ENCODE results near the gene NRG2.

The NRG2 gene

GRCh38 chr5:139971202-139971725 is 71.8 kb downstream of the NRG2 start:
- no peak for DNase-seq (ENCODE audit: low read depth)
- TF ChIP-seq MYC (IDR thresholded peaks at IDR 0.05; ENCODE audit: low read depth, low read length) (no peak), POLR2A (IDR thresholded peaks at IDR 0.05; ENCODE audit: extremely low read depth, insufficient read length) (no peak)
- TF ChIP-seq, protein P1, sequence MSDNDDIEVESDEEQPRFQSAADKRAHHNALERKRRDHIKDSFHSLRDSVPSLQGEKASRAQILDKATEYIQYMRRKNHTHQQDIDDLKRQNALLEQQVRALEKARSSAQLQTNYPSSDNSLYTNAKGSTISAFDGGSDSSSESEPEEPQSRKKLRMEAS (IDR thresholded peaks at IDR 0.05; ENCODE audit: low read depth, low read length), result no peak
- TF ChIP-seq, protein P2, sequence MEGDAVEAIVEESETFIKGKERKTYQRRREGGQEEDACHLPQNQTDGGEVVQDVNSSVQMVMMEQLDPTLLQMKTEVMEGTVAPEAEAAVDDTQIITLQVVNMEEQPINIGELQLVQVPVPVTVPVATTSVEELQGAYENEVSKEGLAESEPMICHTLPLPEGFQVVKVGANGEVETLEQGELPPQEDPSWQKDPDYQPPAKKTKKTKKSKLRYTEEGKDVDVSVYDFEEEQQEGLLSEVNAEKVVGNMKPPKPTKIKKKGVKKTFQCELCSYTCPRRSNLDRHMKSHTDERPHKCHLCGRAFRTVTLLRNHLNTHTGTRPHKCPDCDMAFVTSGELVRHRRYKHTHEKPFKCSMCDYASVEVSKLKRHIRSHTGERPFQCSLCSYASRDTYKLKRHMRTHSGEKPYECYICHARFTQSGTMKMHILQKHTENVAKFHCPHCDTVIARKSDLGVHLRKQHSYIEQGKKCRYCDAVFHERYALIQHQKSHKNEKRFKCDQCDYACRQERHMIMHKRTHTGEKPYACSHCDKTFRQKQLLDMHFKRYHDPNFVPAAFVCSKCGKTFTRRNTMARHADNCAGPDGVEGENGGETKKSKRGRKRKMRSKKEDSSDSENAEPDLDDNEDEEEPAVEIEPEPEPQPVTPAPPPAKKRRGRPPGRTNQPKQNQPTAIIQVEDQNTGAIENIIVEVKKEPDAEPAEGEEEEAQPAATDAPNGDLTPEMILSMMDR (IDR thresholded peaks at IDR 0.05; ENCODE audit: low read depth, low read length), result no peak
- H3K4me3 ChIP-seq (ENCODE audit: low read depth, low read length), result no peak overlapping the region

- TF ChIP-seq POLR2A (IDR thresholded peaks at IDR 0.05; ENCODE audit: extremely low read depth, insufficient read length) (no peak), MYC (IDR thresholded peaks at IDR 0.05; ENCODE audit: low read depth, low read length) (no peak)
- TF ChIP-seq, protein P2 (IDR thresholded peaks at IDR 0.05; ENCODE audit: low read depth, low read length), result no peak
- TF ChIP-seq, protein P1 (IDR thresholded peaks at IDR 0.05; ENCODE audit: low read depth, low read length), result no peak
- H3K4me3 ChIP-seq (ENCODE audit: low read depth, low read length), result no peak overlapping the region
- no peak for DNase-seq (ENCODE audit: low read depth)
These were observed 73.8 kb downstream of the NRG2 start for GRCh38 chr5:139969318-139969717.

- DNase-seq (ENCODE audit: low read depth), result peak; percentile 77
- TF ChIP-seq, protein P1 (IDR thresholded peaks at IDR 0.05; ENCODE audit: low read depth, low read length), result peak; percentile 71; the same call in 1 of the 2 replicates
- peak; percentile 65; the same call in 1 of the 2 replicates for TF ChIP-seq MYC (IDR thresholded peaks at IDR 0.05; ENCODE audit: low read depth, low read length)
- TF ChIP-seq, protein P2 (IDR thresholded peaks at IDR 0.05; ENCODE audit: low read depth, low read length), result peak; percentile 97
- no peak for TF ChIP-seq POLR2A (IDR thresholded peaks at IDR 0.05; ENCODE audit: extremely low read depth, insufficient read length)
These were observed 74.4 kb downstream of the NRG2 start for GRCh38 chr5:139968547-139969261.

GRCh38 chr5:139967353-139967752 is 75.7 kb downstream of the NRG2 start:
- DNase-seq (ENCODE audit: low read depth), result no peak
- no peak overlapping the region for H3K4me3 ChIP-seq (ENCODE audit: low read depth, low read length)
- TF ChIP-seq MYC (IDR thresholded peaks at IDR 0.05; ENCODE audit: low read depth, low read length), result no peak
- TF ChIP-seq, protein P1 (IDR thresholded peaks at IDR 0.05; ENCODE audit: low read depth, low read length), result no peak
- TF ChIP-seq, protein P2 (IDR thresholded peaks at IDR 0.05; ENCODE audit: low read depth, low read length), result no peak
- TF ChIP-seq POLR2A (IDR thresholded peaks at IDR 0.05; ENCODE audit: extremely low read depth, insufficient read length), result no peak

More at GRCh38 chr5:139968547-139969261, 74.4 kb downstream of the NRG2 start:
- no peak overlapping the region for H3K4me3 ChIP-seq (ENCODE audit: low read depth, low read length)

DNA sequence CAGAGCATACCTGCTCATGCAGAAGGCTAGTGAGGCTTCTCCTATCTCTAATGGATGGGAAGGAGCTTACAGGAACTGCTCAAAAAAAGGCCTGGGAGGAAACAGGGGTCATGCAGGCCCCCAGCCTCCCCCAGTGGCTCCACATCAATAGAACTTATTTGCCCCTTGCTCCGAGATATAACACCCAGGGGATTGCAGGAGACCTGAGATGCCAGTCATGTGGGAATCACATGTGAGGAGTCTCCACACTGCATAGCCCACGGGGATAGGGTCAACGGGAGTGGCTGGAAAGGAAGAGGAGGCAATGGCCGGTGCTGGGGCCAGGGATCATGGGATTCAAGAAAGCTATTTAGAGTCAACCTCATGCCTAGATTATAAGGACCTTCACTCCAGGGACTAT is 76.2 kb downstream of the NRG2 start:
- no peak overlapping the region for H3K4me3 ChIP-seq (ENCODE audit: low read depth, low read length)
- no peak for DNase-seq (ENCODE audit: low read depth)
- TF ChIP-seq, protein P2 (IDR thresholded peaks at IDR 0.05; ENCODE audit: low read depth, low read length), result no peak
- no peak for TF ChIP-seq MYC (IDR thresholded peaks at IDR 0.05; ENCODE audit: low read depth, low read length)
- TF ChIP-seq, protein P1 (IDR thresholded peaks at IDR 0.05; ENCODE audit: low read depth, low read length), result no peak
- TF ChIP-seq POLR2A (IDR thresholded peaks at IDR 0.05; ENCODE audit: extremely low read depth, insufficient read length), result no peak

Data from NB4 (cell line).